Neural progenitor cell (in vitro differentiated cells): Measurements from ENCODE around the gene ATP1A2. TPM values are rescaled to one million over a fixed set of nuclear protein-coding genes. Genes with fewer than 3 reads are reported as not detected.

Experiments used
- DNase-seq: peaks from one replicate; pipeline ENCODE4 v3.0.0-alpha.2; 2016; ENCODE audit warnings: low spot score
- H2AFZ ChIP-seq: fragments of 200-600 bp; sonication (generic); replicated peaks from 2 replicates; pipeline ENCODE4 v1.6.1; 2016; ENCODE audit warnings: antibody characterized with exemption
- H3F3A ChIP-seq: fragments of 200-600 bp; sonication (generic); 2 replicates; pipeline ENCODE4 v1.6.1; 2016; ENCODE audit warnings: antibody characterized with exemption, low read depth
- H3K27ac ChIP-seq: fragments of 200-600 bp; sonication (generic); 2 replicates; pipeline ENCODE4 v1.5.1; 2016; ENCODE audit warnings: mild to moderate bottlenecking
- H3K27me3 ChIP-seq: fragments of 200-600 bp; sonication (generic); 2 replicates; pipeline ENCODE4 v1.6.1; 2016; ENCODE audit warnings: mild to moderate bottlenecking, moderate library complexity
- H3K36me3 ChIP-seq: fragments of 200-600 bp; sonication (generic); 2 replicates; pipeline ENCODE4 v1.5.1; 2016
- H3K4me1 ChIP-seq: fragments of 200-600 bp; sonication (generic); 2 replicates; pipeline ENCODE4 v1.6.1; 2016; ENCODE audit warnings: mixed run types
- H3K4me2 ChIP-seq: fragments of 200-600 bp; sonication (generic); 2 replicates; pipeline ENCODE4 v1.6.1; 2016
- H3K4me3 ChIP-seq: fragments of 200-600 bp; sonication (generic); 2 replicates; pipeline ENCODE4 v1.5.1; 2016
- H3K79me2 ChIP-seq: fragments of 200-600 bp; sonication (generic); 2 replicates; pipeline ENCODE4 v1.6.1; 2016; ENCODE audit warnings: low read depth
- H3K9ac ChIP-seq: fragments of 200-600 bp; sonication (generic); 2 replicates; pipeline ENCODE4 v1.6.1; 2016
- H3K9me3 ChIP-seq: fragments of 200-600 bp; sonication (generic); 2 replicates; pipeline ENCODE4 v1.5.1; 2016; ENCODE audit warnings: low read depth
- H4K20me1 ChIP-seq: fragments of 200-600 bp; sonication (generic); 2 replicates; pipeline ENCODE4 v1.6.1; 2016; ENCODE audit warnings: low read depth
- H3K27ac Mint-ChIP-seq: 3 replicates; pipeline ENCODE4 v1.8.0; 2021; ENCODE audit warnings: mixed read lengths
- H3K27me3 Mint-ChIP-seq: 2 replicates; pipeline ENCODE4 v1.8.0; 2022; ENCODE audit warnings: low read depth, mild to moderate bottlenecking, inconsistent platforms, moderate library complexity, mixed read lengths; ENCODE audit not compliant: insufficient read depth
- H3K36me3 Mint-ChIP-seq: 3 replicates; pipeline ENCODE4 v1.8.0; 2021; ENCODE audit warnings: mixed read lengths
- H3K4me1 Mint-ChIP-seq: 3 replicates; pipeline ENCODE4 v1.8.0; 2021; ENCODE audit warnings: mixed read lengths
- H3K4me3 Mint-ChIP-seq: 3 replicates; pipeline ENCODE4 v1.8.0; 2021; ENCODE audit warnings: mild to moderate bottlenecking, moderate library complexity, mixed read lengths
- H3K9me3 Mint-ChIP-seq: 3 replicates; pipeline ENCODE4 v1.8.0; 2020; ENCODE audit warnings: mixed read lengths
- CTCF ChIP-seq: fragments of 200-600 bp; sonication (generic); IDR thresholded peaks from 2 replicates; pipeline ENCODE4 v1.5.1; 2017; ENCODE audit warnings: antibody characterized with exemption, mild to moderate bottlenecking
- EZH2 ChIP-seq: fragments of 200-600 bp; sonication (generic); IDR thresholded peaks from 2 replicates; pipeline ENCODE4 v1.6.1; 2017; ENCODE audit warnings: antibody characterized with exemption, mild to moderate bottlenecking, moderate library complexity
- EZH2phosphoT487 ChIP-seq: fragments of 200-600 bp; sonication (generic); IDR thresholded peaks from 2 replicates; pipeline ENCODE4 v1.6.1; 2017; ENCODE audit warnings: antibody characterized with exemption
- total RNA-seq: library from RNA; depleted of rRNA; stranded (reverse); fragments of >200 nt; gene quantifications from 2 replicates; pipeline ENCODE4 v1.2.3, GENCODE V29; 2015; ENCODE audit warnings: low replicate concordance

The ATP1A2 gene
- total RNA-seq, 1 donor from 2014 or later, result 88.6 TPM

- Histone ChIP-seq H3F3A (no peaks in the 10 kb centered on the region), H2AFZ (peak overlapping the region; percentile 35), H3K36me3 (no peaks in the 10 kb centered on the region), H3K9me3 (no peaks in the 10 kb centered on the region), H3K4me1 (no peaks in the 10 kb centered on the region), H3K9ac (no peak overlapping the region), H3K27me3 (peaks cover 80% of the 10 kb centered on the region), H3K27ac (no peak overlapping the region), H3K4me2 (no peak overlapping the region), H3K4me3 (no peak overlapping the region), H4K20me1 (no peaks in the 10 kb centered on the region), H3K79me2 (no peaks in the 10 kb centered on the region)
- Mint-ChIP-seq H3K36me3 (no peaks in the 10 kb centered on the region), H3K4me1 (peaks cover 22% of the 10 kb centered on the region), H3K27me3 (peaks cover 22% of the 10 kb centered on the region), H3K4me3 (no peak overlapping the region), H3K9me3 (peaks cover 2% of the 10 kb centered on the region), H3K27ac (peak overlapping the region; percentile 5)
- peak; percentile 54 for DNase-seq
- TF ChIP-seq CTCF (peak; percentile 97), EZH2phosphoT487 (no peak), EZH2 (no peak)
These were observed 36.9 kb upstream of the ATP1A2 start for GRCh38 chr1:160078512-160079195.

- H2AFZ ChIP-seq, result no peak overlapping the region
- no peak overlapping the region for H3K27ac Mint-ChIP-seq
- no peak overlapping the region for H3K4me3 Mint-ChIP-seq
- H3K27me3 ChIP-seq, result peaks cover 82% of the 10 kb centered on the region
- DNase-seq, result no peak
- TF ChIP-seq EZH2phosphoT487 (no peak), EZH2 (no peak), CTCF (no peak)
- H3K4me1 Mint-ChIP-seq, result peaks cover 22% of the 10 kb centered on the region
- H3K4me3 ChIP-seq, result no peak overlapping the region
- H3K27ac ChIP-seq, result no peak overlapping the region
- H3K9me3 Mint-ChIP-seq, result peaks cover 2% of the 10 kb centered on the region
- no peaks in the 10 kb centered on the region for H3K79me2 ChIP-seq
- no peak overlapping the region for H3K9ac ChIP-seq
- H4K20me1 ChIP-seq, result no peaks in the 10 kb centered on the region
- no peak overlapping the region for H3K4me2 ChIP-seq
- no peaks in the 10 kb centered on the region for H3F3A ChIP-seq
- no peaks in the 10 kb centered on the region for H3K4me1 ChIP-seq
- H3K36me3 ChIP-seq, result no peaks in the 10 kb centered on the region
- no peaks in the 10 kb centered on the region for H3K9me3 ChIP-seq
- no peaks in the 10 kb centered on the region for H3K36me3 Mint-ChIP-seq
- H3K27me3 Mint-ChIP-seq, result peaks cover 23% of the 10 kb centered on the region
These were observed 36.1 kb upstream of the ATP1A2 start for GRCh38 chr1:160079448-160079847.

- Mint-ChIP-seq H3K27ac (no peak overlapping the region), H3K9me3 (peaks cover 2% of the 10 kb centered on the region), H3K36me3 (no peaks in the 10 kb centered on the region), H3K27me3 (peaks cover 30% of the 10 kb centered on the region), H3K4me1 (peaks cover 25% of the 10 kb centered on the region), H3K4me3 (no peak overlapping the region)
- Histone ChIP-seq H3K9me3 (no peaks in the 10 kb centered on the region), H4K20me1 (no peaks in the 10 kb centered on the region), H3K36me3 (no peaks in the 10 kb centered on the region), H3K4me3 (no peak overlapping the region), H2AFZ (no peak overlapping the region), H3K9ac (no peak overlapping the region), H3K27me3 (peaks cover 82% of the 10 kb centered on the region), H3K27ac (no peak overlapping the region), H3K4me2 (no peak overlapping the region), H3K4me1 (no peaks in the 10 kb centered on the region), H3K79me2 (no peaks in the 10 kb centered on the region), H3F3A (no peaks in the 10 kb centered on the region)
- TF ChIP-seq EZH2phosphoT487, result no peak
- TF ChIP-seq CTCF, result no peak
- TF ChIP-seq EZH2, result no peak
- no peak for DNase-seq
These were observed 35.0 kb upstream of the ATP1A2 start for GRCh38 chr1:160080381-160081100.
